Measurements from ENCODE around the gene RSAD1.

Gene RSAD1

DNA sequence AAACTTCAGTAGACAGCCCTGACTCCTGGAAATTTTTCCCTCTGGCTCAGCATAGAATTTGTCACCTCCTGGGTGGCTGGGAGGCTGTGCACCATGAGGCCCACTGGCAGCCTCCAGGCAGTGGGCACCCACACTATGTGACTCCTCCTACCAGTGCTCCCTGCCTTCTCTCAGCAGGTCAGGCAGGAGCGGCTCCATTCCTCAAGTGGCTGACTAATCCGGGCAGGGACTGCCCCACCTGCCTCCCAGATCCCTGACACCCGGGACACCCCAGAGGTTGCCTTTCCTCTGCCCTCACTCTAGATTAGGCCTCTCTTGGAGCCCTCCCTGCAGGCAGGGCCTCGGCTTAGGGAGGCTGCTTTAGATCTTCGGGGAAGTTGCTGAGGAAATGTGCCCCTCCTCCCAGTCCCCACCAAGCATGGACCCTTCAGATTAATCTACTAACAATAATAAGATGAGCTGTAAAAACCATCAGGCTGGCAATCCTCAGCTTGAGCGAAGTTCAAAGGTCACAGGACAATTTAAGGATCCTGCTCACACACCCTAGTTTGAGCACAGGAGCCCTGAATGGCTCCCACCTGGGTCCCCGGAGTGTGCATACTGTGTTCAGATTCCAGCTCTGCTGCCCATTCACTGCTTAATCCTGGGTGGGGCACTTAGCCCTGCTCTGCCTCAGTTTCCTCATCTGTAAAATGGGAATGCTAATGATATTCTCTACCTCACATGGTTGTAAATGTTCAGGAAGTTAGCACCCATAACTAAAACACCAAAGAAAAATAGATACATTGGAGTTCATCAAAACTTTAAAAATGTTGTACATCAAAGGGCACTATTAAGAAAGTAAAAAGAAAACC, 19.6 kb downstream of the RSAD1 start:
- DNase-seq = no peak

DNA sequence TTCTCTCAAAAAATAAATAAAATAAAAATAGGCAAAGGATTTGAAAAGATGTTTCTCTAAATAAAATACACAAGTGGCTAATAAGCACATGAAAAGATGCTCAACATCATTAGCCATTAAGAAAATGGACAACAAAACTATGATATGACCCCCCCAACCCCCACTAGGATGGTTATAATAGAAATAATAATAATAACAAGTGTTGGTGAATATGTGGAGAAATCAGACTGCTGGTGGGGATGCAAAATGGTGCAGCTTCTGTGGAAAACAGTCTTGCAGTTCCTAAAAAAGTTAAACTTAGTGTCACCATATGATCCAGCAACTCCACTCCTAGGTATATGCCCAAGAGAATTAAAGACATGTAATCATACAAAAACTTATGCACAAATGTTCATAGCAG, 20.6 kb downstream of the RSAD1 start:
- no peak for DNase-seq

DNA sequence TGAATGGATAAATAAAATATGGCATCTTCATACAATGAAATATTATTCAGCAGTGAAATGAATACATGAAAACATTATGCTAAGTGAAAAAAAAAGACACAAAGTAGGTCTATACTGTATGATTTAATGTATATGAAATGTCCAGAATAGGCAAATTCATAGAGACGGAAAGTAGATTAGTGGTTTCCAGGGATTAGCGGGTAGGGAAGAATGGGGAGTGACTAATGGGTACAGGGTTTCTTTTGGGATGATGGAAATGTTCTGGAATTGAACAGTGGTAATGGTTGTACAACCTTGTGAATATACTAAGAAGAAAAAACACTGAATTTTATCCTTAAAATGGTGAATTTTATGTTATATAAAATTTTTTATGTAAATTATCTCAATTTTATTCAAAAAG, 21.1 kb downstream of the RSAD1 start:
- no peak for DNase-seq

DNA sequence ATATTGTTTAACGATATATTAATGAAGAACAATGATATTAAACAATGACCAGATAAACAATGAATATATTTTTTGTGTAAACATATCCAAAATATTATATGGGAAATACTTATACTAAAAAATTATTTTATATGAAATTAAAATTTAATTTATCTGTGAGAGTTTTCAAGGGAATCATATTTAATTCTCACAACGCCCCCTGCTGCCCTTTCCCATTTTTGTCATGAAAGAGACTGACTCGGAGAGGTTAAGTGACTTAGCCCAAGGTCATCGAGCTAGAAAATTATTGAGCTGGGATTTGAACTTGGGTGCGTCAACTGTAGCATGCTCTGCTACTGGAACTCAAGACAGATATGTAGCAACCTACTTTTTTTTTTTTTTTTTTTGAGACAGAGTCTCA, 22.4 kb downstream of the RSAD1 start:
- DNase-seq = no peak

DNA sequence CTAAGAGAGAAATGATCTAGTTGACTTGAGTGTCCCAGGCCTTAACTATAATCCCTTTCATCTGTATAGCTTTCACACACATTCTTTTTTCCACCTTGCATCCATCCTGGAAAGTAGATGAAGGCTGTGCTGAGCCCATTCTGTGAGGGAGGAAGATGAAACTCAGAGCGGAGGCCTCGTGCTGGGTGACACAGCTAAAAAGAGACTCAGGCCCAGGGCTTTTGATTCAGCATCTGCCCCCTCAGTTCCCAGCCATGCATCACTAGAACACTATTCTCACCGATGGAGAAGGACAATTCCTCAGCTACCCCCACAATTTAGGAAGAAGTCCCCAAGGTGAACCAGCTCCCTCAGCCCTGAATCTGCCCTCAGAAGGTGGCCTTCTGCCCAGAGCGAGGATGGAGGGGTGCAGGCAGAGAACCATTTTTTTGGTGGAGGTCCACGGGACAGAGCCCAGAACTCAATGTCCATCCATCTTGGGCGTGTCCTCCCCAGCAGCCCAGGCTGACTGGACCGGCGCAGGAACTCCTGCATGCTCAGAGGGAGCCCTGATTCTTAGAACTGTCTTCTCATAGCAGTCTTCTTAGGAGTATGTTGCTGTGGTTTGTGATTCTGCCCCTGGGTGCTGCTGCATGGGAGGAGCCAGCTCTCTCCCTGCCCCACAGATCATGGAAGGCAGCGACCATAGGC, 23.8 kb downstream of the RSAD1 start:
- DNase-seq = no peak

DNA sequence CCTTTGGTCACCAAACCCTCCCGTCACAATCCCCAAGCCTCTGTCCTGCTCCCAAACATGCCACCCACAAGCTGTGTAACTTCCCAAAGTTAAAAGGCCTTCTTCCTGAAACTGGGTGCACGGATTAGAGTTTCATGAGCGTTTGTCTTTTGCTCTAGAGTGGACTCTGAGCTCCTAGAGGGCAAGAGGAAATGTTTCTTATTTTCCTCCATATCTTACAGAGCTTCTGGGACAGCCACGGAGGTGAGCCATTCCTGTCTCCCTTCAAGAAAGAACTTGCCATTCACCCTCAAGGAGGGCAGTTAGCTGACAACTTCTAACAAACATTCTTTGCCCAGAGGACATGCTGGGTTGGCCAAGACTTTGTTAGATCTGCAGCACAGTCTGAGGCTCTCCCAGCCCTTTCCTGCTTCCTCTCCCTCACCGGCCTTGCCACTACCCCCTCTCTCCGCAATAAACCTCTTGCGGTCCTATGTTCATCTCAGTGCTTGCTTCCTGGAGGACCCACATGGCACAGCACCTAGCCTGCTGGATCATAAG, 27.0 kb downstream of the RSAD1 start:
- DNase-seq = no peak

DNA sequence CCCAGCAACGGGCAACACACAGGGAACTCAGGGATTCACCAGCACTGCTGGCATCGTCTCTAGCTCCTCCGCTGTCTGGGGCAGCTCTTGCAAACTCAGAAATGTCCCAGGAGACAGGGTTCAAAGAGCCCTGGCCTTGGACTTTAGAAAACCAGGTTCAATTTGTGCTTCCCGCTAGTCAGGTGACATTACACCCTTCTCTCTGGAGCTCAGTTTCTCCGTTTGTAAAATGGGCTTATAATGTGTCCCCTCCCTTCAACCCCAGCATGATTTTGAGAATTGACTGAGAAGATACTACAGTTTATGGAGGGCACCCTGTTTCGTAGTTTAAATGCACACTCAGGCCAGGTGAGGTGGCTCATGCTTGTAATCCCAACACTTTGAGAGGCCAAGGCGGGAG, 27.6 kb downstream of the RSAD1 start:
- no peak for DNase-seq

DNA sequence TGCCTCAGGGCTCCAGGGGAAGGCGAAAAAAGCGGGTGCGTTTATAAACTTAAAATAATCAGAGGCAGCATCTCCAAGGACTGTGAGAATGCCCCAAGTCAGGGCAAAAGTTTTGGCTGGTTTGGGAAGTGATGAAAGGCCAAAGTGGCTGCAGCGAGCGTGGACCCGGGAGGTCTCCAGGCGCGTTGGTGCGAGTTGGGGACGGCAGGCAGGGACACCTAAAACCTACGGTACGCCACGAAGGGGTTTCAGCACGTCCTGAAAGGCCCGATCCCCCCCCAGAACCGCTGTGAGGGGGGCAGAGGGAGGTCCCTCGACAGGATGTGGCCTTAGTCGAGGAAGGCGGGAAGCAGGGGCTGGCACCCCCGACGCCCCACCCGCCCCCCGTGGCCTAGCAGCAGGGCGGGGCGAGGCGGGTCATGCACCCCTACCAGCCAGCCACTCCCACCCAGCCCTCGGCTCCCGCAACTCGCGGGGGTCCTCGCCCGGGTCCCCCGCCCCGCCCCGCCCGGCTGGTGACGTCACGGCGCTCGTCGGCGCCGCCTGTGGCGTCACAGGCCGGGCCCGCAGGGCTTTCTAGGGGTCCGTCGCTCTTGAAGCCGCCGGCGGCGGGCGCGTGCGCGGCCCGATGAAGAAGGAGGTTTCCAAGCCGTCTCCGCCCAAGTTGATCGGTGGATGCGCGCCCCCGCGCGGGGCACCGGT, 29.4 kb downstream of the RSAD1 start, which contains the start of gene MYCBPAP:
Gene MYCBPAP (plus strand): TSS at position 569 of the 702 bp plus-strand sequence. CDS start 236 bp downstream, outside the sequence.
- DNase-seq = no peak

DNA sequence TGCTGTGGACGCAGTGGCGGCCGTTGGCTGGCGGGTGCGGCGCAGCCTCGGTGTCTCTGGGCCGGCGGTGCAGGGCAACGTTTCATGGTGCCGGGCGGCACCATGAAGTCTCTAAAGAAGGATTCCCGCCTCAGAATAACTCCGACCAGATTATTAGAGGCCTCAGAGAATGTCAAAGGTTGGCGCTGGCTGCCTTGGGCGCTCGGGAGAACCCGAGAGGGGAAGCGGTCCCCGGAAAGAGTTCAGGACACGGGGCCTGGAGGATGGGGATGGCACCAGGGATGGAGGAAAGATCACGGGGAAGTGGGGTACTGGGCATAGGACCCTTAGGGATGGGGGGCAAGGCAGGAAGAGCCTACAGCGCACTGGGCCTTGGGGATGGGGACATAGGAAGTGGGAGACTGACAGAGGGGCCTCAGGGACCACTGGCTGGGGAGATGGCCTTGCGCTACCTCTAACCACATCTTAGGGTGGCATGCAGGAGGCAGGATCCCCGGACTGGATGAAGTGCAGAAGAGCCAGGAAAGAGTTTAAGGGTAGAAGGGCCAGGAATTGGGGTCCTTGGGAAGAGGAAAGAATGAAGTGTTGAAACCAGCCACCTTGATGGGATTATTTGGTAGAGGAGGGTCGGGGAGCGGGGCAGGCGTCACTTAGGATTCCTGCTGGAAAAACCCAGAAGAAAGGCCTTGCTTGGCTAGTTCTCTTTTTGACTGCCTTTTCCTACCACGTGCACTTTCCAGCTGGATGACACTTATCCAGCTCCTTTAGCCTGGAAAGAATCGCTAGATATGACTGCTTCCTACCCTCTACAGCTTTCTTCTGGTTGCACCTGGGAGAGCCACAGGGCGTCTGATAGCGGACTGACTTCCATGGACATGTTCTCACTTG, 30.2 kb downstream of the RSAD1 start:
- DNase-seq = no peak

DNA sequence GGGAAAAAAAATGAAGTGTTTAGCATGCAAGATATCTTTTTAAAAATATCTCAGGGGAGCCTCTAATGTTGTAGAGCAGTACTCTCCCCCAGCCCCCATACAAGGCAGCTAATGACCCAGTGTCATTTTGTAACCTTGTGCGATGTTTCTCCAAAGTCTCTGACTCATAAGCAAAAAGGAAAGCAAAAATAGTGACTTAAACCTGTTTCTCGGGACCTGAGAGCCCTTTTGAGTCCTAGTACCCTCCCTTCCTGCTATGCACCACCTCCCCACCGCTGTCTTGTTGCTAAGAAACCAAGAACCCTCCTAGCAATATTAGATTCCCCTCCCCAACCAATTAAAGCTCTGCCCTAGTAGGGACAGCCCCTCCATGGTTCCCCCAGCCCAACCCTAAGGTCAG, 32.4 kb downstream of the RSAD1 start:
- DNase-seq = no peak

DNA sequence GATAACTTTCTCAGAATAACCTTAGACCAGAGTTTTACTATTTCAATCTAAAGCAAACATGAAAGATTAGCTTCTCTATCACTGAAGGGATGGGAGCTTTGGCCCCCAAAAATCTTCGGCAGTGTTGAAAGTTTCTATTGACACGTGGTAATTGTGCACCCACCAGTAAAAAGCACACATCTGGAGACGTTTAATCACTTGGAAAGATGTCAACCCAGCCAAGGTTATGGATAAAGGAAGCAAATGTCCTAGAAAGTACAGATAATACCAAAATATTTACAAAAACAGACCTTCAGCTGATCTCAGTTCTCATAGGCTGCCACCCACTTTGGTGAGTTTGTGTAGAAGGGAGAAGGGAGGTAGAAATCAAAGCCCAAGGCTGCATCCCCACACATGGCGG, 34.8 kb downstream of the RSAD1 start:
- DNase-seq = no peak

DNA sequence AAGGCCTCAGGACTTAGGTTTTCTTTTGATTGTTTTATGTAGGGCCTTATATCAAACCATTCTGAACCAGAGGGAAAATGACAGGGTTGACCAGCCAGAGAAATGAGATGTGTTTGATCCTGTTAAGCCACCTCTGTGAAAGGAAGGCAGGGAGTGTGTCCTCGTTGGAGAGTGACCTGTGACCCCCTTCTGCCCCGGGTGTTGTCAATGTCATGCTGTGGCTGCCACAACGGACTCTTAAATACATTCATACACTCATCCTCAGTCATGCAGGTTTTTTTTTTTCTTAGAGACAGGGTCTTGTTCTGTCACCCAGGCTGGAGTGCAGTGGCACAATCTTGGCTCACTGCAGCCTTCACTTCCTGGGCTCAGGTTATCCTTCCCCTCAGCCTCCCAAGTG, 35.7 kb downstream of the RSAD1 start:
- DNase-seq = no peak

DNA sequence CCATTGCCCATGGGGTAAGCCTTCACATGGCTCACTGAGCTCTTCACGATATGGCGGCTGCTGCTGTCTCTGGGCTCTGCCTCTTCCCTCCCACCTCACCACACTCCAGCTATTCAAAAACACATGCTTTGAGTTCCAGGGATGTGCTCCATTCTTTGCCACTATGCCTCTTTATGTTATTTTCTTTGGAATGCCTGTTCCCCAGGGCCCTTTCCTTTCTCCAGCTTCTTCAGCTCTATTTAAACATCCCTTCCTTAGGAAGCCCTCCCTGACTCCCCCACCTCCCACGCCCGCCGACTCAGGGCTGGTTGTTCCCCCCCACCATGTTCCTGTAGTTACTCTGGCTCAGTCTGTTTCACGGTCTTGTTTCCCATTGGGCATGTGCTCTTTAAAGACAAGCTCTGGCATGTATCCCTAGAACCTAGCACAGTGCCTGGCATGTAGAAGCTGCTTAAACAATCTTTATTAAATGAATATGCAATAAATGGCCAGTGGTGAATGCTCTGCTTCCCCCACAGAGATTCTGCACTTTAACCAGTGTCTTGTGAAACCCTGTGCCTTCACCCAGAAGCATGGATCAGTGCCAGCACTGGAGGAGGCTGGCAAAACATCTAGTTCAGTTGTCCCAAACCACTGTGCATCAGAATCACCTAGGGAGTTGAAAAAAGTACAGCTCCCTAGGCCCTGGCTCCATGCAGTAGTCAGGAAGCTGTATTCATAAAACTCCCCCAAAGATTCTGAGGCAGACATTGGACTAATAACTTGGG, 36.5 kb downstream of the RSAD1 start:
- DNase-seq = no peak

DNA sequence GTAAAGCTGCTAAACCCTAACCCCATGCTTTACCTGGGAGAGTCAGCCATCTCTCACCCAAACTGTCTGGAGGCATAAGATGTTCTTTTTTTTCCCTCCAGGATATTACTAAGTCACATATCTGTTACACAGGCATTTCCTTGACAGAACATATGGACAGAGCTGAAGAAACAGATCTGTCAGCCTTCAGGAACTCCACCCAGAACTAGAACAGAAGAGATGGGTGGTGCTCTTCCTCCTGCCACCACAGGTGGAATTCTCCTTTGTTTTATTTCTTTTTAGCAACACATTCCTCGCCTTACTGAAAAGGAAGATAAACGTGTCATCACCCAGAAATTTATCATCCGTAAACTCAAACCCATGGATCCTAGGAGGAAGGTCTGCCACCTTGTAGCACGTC, 38.4 kb downstream of the RSAD1 start:
- no peak for DNase-seq

DNA sequence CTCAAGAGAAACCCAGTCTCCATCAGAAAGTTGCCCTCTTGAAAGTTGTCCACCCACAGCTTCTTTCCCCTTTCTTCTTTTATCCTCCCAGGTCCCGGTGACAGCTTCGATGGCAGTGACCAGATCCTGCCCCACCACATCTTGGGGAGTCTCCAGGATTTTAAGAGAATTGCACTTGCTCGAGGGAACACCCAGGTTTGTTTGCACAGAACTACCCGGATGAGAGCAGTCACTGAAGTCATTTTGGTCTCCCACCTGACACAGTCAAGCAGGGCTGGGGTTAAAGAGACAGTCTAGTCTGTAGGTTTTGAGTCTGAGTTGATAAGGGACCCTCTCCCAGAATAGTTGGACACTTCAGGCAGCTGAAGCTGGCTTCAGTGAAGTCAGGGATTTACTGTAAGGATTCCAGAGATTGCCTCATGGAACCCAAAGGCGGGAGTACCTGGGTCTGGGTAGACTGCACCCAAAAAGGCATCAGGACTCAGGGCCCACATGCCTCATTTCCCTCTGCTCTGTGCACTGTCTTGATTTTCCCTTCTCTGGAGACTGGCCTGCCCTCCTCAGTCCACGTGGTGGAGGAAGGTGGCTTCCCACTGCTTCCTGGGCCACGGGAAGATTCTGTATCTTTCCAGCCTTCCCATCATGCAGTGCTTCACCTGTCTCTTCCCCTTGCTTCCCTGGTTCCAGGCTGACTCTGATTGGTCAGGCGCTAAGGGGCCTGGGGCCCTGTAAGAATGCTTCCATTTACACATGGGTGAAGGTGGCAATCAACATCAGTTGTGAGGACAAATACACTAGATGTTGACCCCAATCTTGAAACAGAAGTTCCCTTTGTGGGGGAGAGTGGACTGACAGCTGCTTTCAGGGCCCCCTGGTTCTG, 39.1 kb downstream of the RSAD1 start:
- DNase-seq = no peak

DNA sequence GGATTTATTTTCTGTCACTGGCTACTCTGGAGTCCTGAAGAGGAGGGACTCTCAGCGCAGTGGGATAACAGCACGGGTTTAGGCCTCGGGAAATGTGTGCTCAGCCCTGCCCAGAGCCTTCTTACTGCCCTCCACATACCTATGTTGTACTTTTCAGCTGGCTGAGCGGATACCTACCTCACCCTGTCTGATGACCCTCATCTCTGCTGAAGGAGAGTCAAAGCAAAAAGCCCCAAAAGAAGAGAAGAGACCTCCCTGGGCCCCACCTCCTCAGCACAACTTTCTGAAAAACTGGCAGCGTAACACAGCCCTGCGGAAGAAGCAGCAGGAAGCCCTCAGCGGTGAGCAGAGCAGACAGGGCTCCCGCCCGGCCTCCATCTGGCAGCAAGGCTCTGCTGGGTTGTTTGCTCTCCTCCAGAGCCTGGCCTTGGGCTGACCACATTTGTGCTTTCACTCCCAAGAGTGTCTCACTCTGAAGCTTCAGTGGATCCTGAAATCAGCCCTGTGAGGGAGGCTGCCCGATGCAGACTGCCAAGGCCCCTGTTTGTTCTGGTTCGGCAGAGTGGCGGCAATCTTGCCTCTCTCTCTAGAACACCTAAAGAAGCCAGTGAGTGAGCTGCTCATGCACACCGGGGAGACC, 39.8 kb downstream of the RSAD1 start:
- peak; percentile 18 to 61 for DNase-seq

DNA sequence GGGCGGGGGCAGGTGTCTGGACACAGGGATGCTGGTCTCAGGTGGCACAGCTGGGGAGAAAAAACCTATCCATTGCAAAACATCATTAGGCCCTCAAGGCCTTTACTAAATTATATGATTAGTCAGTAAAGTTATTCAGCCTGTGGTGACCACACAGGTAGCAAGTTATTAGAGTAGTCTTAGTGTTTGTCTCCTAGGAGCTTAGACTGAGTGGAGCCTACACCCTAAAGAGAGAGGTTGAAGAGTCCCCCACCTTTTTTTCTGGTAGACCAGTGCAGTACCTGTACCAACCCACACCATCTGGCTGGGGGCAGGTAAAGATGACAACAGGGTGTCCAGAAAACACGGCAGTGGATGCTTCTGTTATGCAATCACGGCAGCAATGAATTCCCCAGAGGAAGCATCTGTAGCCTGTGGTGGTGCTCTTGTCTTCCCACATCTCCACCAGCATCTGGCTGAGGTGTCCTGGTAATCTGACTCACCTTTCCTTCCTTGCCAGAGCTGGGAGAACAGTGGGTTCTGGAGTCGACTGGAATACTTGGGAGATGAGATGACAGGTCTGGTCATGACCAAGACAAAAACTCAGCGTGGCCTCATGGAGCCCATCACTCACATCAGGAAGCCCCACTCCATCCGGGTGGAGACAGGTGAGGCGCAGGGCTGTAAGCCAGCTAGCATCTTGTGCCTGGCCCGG, 40.6 kb downstream of the RSAD1 start:
- DNase-seq = no peak

DNA sequence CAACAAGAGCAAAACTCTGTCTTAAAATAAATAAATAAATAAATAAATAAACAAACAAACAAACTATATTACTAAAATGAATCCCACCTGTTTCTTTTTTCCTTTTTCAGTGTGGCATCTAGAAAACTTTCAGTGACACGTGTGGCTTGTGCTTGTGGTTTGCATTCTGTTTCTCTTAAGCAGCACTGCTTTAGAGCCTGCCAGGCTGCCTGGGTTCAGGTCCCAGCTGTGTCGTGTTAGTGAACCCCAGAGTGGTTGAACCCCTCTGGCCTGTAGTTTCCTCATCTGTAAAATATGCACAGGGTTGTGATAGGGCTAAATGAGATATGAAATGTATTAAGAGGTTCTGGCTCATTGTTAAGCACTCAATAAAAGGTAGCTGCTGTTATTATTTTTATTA, 41.8 kb downstream of the RSAD1 start:
- DNase-seq = no peak

DNA sequence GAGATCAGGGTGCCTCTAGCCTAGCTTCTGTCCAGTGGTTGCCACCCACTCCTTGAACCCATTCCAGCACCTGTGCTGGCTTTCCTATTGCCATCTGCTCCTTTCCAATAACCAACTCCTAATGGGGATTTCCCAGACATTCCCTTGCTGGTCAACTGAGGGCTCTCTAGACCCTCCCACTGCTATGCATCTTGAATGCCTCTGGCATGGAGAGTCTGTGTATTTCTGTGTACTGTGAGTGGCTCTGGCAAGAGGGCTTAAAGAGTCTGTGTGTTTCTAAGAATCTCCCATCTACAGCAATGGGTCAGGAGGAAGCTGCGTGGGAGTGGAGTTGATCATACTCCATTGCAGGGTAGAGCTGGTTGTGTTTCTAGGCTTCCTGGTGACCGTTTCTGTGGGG, 42.9 kb downstream of the RSAD1 start:
- no peak for DNase-seq

Data from cerebellar nuclear complex (tissue), 1 donor.